NB4 (cell line): ENCODE data around the gene LRRC8B.

Experiments used
- MYC ChIP-seq: IDR thresholded peaks from 2 replicates; pipeline ENCODE4 v1.6.1; 2011; ENCODE audit warnings: low read depth, low read length
- TF ChIP-seq, protein P1 (sequence below): IDR thresholded peaks from one replicate; pipeline ENCODE4 v1.5.1; 2012; ENCODE audit warnings: low read depth, low read length

DNA sequence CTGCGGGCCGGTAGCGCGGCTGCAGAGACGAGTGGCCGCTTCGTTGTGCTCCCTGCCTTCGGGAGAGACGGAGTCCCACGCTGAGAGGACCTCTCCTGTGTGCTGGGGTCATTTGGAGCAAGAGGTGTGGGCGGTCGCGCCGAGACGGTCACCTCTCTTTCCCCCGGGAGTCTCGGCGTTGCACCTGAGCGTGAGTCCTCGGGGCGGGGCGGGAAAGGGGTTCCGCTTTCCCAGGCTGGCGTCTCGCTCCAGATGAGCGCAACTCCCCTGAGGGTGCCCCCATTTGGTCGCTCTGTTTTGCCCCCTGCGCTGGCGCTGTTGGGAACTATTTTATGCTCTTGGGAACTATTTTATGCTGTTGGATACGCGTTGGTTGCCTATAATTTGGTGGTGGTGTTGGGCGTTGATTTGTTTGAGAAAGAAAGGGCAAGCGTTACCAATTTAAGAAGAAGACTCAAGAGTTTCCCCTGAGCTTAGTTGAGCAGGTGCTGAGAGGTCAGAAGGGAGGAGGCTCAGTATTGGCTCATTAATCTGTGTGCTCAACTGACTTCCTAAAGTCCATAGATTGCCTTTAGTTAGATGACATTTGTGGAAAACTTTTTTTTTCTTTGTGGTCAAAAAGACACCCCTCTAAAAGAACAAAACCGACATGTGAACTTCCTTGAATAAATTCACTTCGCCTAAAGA is 683 bp downstream of the LRRC8B start:
- no peak for TF ChIP-seq MYC
- TF ChIP-seq, protein P1, sequence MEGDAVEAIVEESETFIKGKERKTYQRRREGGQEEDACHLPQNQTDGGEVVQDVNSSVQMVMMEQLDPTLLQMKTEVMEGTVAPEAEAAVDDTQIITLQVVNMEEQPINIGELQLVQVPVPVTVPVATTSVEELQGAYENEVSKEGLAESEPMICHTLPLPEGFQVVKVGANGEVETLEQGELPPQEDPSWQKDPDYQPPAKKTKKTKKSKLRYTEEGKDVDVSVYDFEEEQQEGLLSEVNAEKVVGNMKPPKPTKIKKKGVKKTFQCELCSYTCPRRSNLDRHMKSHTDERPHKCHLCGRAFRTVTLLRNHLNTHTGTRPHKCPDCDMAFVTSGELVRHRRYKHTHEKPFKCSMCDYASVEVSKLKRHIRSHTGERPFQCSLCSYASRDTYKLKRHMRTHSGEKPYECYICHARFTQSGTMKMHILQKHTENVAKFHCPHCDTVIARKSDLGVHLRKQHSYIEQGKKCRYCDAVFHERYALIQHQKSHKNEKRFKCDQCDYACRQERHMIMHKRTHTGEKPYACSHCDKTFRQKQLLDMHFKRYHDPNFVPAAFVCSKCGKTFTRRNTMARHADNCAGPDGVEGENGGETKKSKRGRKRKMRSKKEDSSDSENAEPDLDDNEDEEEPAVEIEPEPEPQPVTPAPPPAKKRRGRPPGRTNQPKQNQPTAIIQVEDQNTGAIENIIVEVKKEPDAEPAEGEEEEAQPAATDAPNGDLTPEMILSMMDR, result no peak
